ENCODE data around the gene TMEM256. TPM values are rescaled to one million over a fixed set of nuclear protein-coding genes. Genes with fewer than 3 reads are reported as not detected.

TMEM256 gene
- total RNA-seq, 4 donors from 2014 or later: 59.6 to 121 (median 74.7) TPM

- 6% methylated on average over 20 of the region's 50 CpGs for WGBS
Observed at GRCh38 chr17:7439462-7440112, 35.7 kb upstream of the TMEM256 start, which contains the start of gene FGF11. FGF11 (plus strand) TSS chr17:7439512; CDS start chr17:7439621, 109 bp downstream.

GRCh38 chr17:7438656-7439460 is 35.0 kb upstream of the TMEM256 start:
- Histone ChIP-seq H3K36me3 (no peaks in the 10 kb centered on the region), H3K4me1 (peaks cover 57 to 71% (median 67%) of the 10 kb centered on the region in 4 donors), H3K9me3 (no peaks in the 10 kb centered on the region), H3K4me3 (peak overlapping the region; percentile 43 to 62 (median 46)), H3K27me3 (peaks cover 0 to 96% (median 37%) of the 10 kb centered on the region in 4 donors), H3K27ac (replicated peaks in 1 of 4) (no peak overlapping the region)
- TF ChIP-seq POLR2AphosphoS5 (IDR thresholded peaks at IDR 0.05) (no peak), EP300 (IDR thresholded peaks at IDR 0.05) (no peak)
- intact Hi-C loops (cut with DNase I): loop anchor here (5.0 kb wide), 2 partner anchors 48 to 118 kb away; partner anchors contain the start of gene TNFSF13
- 59% methylated on average over 11 of the region's 11 CpGs for WGBS
- no peak for DNase-seq (ENCODE audit: extremely low spot score)

More at GRCh38 chr17:7439462-7440112, 35.7 kb upstream of the TMEM256 start, which contains the start of gene FGF11:
- H3K36me3 ChIP-seq: no peaks in the 10 kb centered on the region
- H3K4me3 ChIP-seq: peak within 1 kb of the TSS; percentile 43 to 62 (median 46)
- H3K27me3 ChIP-seq: peaks cover 0 to 97% (median 37%) of the 10 kb centered on the region in 4 donors
- H3K4me1 ChIP-seq: peaks cover 59 to 72% (median 67%) of the 10 kb centered on the region in 4 donors
- H3K9me3 ChIP-seq: no peaks in the 10 kb centered on the region
- H3K27ac ChIP-seq (replicated peaks in 1 of 4): no peak within 1 kb of the TSS
- DNase-seq (ENCODE audit: extremely low spot score): no peak
- intact Hi-C loops (cut with DNase I): loop anchor here (5.0 kb wide), 2 partner anchors 48 to 118 kb away; partner anchors contain the start of gene TNFSF13
- no peak for TF ChIP-seq EP300 (IDR thresholded peaks at IDR 0.05)

- DNase-seq (ENCODE audit: extremely low spot score): no peak
- 27% methylated on average over 29 of the region's 48 CpGs for WGBS
Observed at GRCh38 chr17:7437950-7438614, 34.2 kb upstream of the TMEM256 start.

GRCh38 chr17:7437369-7437863 is 33.5 kb upstream of the TMEM256 start:
- H3K4me3 ChIP-seq: peak overlapping the region; percentile 41 to 62 (median 46)
- WGBS: 61% methylated on average over 9 of the region's 31 CpGs
- H3K27ac ChIP-seq (replicated peaks in 1 of 4): peak overlapping the region in 2 of 4 donors; percentile 64 to 75
- H3K9me3 ChIP-seq: no peaks in the 10 kb centered on the region
- no peaks in the 10 kb centered on the region for H3K36me3 ChIP-seq
- TF ChIP-seq POLR2AphosphoS5 (IDR thresholded peaks at IDR 0.05) (no peak), CTCF (IDR thresholded peaks at IDR 0.05) (no peak), POLR2A (IDR thresholded peaks at IDR 0.05; ENCODE audit: low read depth) (no peak), EP300 (IDR thresholded peaks at IDR 0.05) (no peak)
- no peak for DNase-seq (ENCODE audit: extremely low spot score)
- H3K4me1 ChIP-seq: peaks cover 57 to 71% (median 67%) of the 10 kb centered on the region in 4 donors
- intact Hi-C loops (cut with DNase I): loop anchor here (2.0 to 5.0 kb wide), 4 partner anchors 33 to 120 kb away; partner anchors contain the start of genes TMEM256 and TNFSF13
- peaks cover 0 to 90% (median 37%) of the 10 kb centered on the region in 4 donors for H3K27me3 ChIP-seq

More at GRCh38 chr17:7437950-7438614, 34.2 kb upstream of the TMEM256 start:
- no peaks in the 10 kb centered on the region for H3K36me3 ChIP-seq
- H3K27ac ChIP-seq (replicated peaks in 1 of 4): no peak overlapping the region
- intact Hi-C loops (cut with DNase I): loop anchor here (2.0 to 5.0 kb wide), 4 partner anchors 33 to 119 kb away; partner anchors contain the start of genes TMEM256 and TNFSF13
- peak overlapping the region; percentile 42 to 62 (median 46) for H3K4me3 ChIP-seq
- peaks cover 57 to 71% (median 67%) of the 10 kb centered on the region in 4 donors for H3K4me1 ChIP-seq
- H3K27me3 ChIP-seq: peaks cover 0 to 96% (median 37%) of the 10 kb centered on the region in 4 donors
- no peak for TF ChIP-seq POLR2A (IDR thresholded peaks at IDR 0.05; ENCODE audit: low read depth)
- no peaks in the 10 kb centered on the region for H3K9me3 ChIP-seq

GRCh38 chr17:7436556-7437368 is 32.9 kb upstream of the TMEM256 start:
- DNase-seq (ENCODE audit: extremely low spot score): no peak
- WGBS: 20% methylated on average over 27 of the region's 92 CpGs
- Histone ChIP-seq H3K9me3 (no peaks in the 10 kb centered on the region), H3K27me3 (peaks cover 0 to 90% (median 37%) of the 10 kb centered on the region in 4 donors), H3K36me3 (no peaks in the 10 kb centered on the region), H3K4me3 (peak overlapping the region; percentile 41 to 62 (median 46)), H3K4me1 (peaks cover 57 to 71% (median 67%) of the 10 kb centered on the region in 4 donors), H3K27ac (replicated peaks in 1 of 4) (peak overlapping the region; percentile 59 to 75 (median 66))
- peak; percentile 54 to 58 for TF ChIP-seq POLR2AphosphoS5 (IDR thresholded peaks at IDR 0.05)
- TF ChIP-seq CTCF (IDR thresholded peaks at IDR 0.05): peak; percentile 92 to 96 (median 93)
- TF ChIP-seq POLR2A (IDR thresholded peaks at IDR 0.05; ENCODE audit: low read depth): no peak
- intact Hi-C loops (cut with DNase I): loop anchor here (2.0 to 5.0 kb wide), 4 partner anchors 32 to 121 kb away; partner anchors contain the start of genes TMEM256 and TNFSF13
